ENCODE measurements around the gene TMF1. TPM values are rescaled to one million over a fixed set of nuclear protein-coding genes. Genes with fewer than 3 reads are reported as not detected.

TMF1 gene
- total and polyA plus RNA-seq, 8 donors, result 5.7 to 25.9 (median 16.0) TPM

GRCh38 chr3:68986496-68987208 lies 65.5 kb downstream of the TMF1 start:
- no peaks in the 10 kb centered on the region for H3K4me1 ChIP-seq
- 92 to 94% methylated on average over 6 of the region's 6 CpGs for WGBS, 2 donors
- DNase-seq, result no peak
- intact Hi-C loops (cut with DNase I), result no loop called here
- H3K36me3 ChIP-seq, result peaks cover 0 to 25% (median 5%) of the 10 kb centered on the region in 3 donors
- no peaks in the 10 kb centered on the region for H3K9me3 ChIP-seq
- H3K4me3 ChIP-seq, result no peak overlapping the region
- ATAC-seq, result no peak
- TF ChIP-seq, protein P1, sequence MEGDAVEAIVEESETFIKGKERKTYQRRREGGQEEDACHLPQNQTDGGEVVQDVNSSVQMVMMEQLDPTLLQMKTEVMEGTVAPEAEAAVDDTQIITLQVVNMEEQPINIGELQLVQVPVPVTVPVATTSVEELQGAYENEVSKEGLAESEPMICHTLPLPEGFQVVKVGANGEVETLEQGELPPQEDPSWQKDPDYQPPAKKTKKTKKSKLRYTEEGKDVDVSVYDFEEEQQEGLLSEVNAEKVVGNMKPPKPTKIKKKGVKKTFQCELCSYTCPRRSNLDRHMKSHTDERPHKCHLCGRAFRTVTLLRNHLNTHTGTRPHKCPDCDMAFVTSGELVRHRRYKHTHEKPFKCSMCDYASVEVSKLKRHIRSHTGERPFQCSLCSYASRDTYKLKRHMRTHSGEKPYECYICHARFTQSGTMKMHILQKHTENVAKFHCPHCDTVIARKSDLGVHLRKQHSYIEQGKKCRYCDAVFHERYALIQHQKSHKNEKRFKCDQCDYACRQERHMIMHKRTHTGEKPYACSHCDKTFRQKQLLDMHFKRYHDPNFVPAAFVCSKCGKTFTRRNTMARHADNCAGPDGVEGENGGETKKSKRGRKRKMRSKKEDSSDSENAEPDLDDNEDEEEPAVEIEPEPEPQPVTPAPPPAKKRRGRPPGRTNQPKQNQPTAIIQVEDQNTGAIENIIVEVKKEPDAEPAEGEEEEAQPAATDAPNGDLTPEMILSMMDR (IDR thresholded peaks at IDR 0.05), result no peak
- H3K27ac ChIP-seq, result no peak overlapping the region
- H3K27me3 ChIP-seq, result no peaks in the 10 kb centered on the region
- FAIRE-seq, result no peak

DNA sequence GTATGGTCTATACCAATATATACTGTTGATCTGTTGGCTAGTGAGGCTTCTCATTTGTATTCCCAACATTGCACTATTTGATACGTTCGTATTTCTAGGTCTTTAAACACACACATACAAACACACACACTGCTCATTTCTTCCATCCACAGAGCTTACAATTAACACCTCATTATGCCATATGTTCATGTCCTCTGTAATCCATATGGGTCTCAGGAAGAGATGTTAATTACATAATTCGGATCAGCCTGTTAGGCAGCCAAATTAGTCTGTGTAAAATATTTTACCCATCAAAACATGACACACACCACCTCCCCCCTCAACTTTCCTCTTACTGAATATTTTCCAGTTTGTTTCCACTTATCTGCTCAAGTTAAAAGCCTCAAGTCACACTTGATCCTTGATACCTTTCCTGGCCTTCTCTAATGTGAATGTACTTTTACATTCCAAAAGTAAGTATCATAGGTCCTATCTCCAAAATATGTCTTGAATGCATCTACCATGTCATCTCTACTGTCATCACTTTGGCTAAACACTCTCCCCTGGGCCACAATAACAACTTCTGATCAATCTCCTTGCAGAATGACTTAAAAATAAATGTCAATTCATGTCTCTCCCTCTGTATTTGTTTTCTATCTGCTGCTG lies 66.9 kb downstream of the TMF1 start:
- ATAC-seq (no peak), DNase-seq (no peak)
- H3K36me3 ChIP-seq, result peaks cover 0 to 39% (median 10%) of the 10 kb centered on the region in 3 donors

GRCh38 chr3:68984011-68984530 lies 68.1 kb downstream of the TMF1 start:
- Histone ChIP-seq H3K4me1 (no peaks in the 10 kb centered on the region), H3K36me3 (peaks cover 0 to 50% (median 10%) of the 10 kb centered on the region in 3 donors), H3K27me3 (no peaks in the 10 kb centered on the region), H3K27ac (no peak overlapping the region), H3K9me3 (no peaks in the 10 kb centered on the region), H3K4me3 (no peak overlapping the region)
- ATAC-seq (no peak), DNase-seq (no peak), FAIRE-seq (no peak)
- intact Hi-C loops (cut with DNase I), result no loop called here
- TF ChIP-seq, protein P1 (IDR thresholded peaks at IDR 0.05), result no peak
- 87 to 91% methylated on average over 5 of the region's 5 CpGs for WGBS, 2 donors

More for the DNA sequence above, 66.9 kb downstream of the TMF1 start:
- TF ChIP-seq, protein P1 (IDR thresholded peaks at IDR 0.05), result no peak
- Histone ChIP-seq H3K4me1 (no peaks in the 10 kb centered on the region), H3K27me3 (no peaks in the 10 kb centered on the region), H3K27ac (no peak overlapping the region), H3K9me3 (no peaks in the 10 kb centered on the region), H3K4me3 (no peak overlapping the region)
- no peak for FAIRE-seq
- intact Hi-C loops (cut with DNase I), result no loop called here
- WGBS, 2 donors, result 44 to 49% methylated on average over 3 of the region's 3 CpGs

GRCh38 chr3:68977486-68978167 lies 74.5 kb downstream of the TMF1 start:
- Histone ChIP-seq H3K36me3 (peaks cover 0 to 48% (median 11%) of the 10 kb centered on the region in 3 donors), H3K4me3 (no peak overlapping the region), H3K27me3 (no peaks in the 10 kb centered on the region), H3K27ac (no peak overlapping the region), H3K4me1 (no peaks in the 10 kb centered on the region), H3K9me3 (no peaks in the 10 kb centered on the region)
- 86 to 88% methylated on average over 8 of the region's 8 CpGs for WGBS, 2 donors
- intact Hi-C loops (cut with DNase I), result no loop called here
- no peak for FAIRE-seq
- no peak for ATAC-seq
- DNase-seq, result no peak
- TF ChIP-seq, protein P1 (IDR thresholded peaks at IDR 0.05), result no peak
